ENCODE results near the gene ARPP21. TPM values are rescaled to one million over a fixed set of nuclear protein-coding genes. Genes with fewer than 3 reads are reported as not detected.

The ARPP21 gene
- total and polyA plus RNA-seq, 2 donors (not counting 3 experiments of a cell fraction or from before 2014, with no cell fraction given) = not detected

GRCh38 chr3:35777563-35778554 is 138.5 kb downstream of the ARPP21 start:
- Histone ChIP-seq H3K9ac (replicated peaks; ENCODE audit: extremely low read depth, insufficient read depth, low read length) (no peak overlapping the region), H3K4me2 (ENCODE audit: insufficient read depth, low read length) (no peak overlapping the region), H3K4me1 (ENCODE audit: control insufficient read depth, extremely low read depth, insufficient read depth, low read length) (no peaks in the 10 kb centered on the region), H3K27ac (ENCODE audit: insufficient read depth, low read depth, low read length) (no peak overlapping the region), H4K20me1 (replicated peaks; ENCODE audit: control insufficient read depth, extremely low read depth, insufficient read depth, low read length) (no peaks in the 10 kb centered on the region), H3K9me1 (replicated peaks; ENCODE audit: control insufficient read depth, extremely low read depth, insufficient read depth, low read length) (no peaks in the 10 kb centered on the region), H3K36me3 (ENCODE audit: control insufficient read depth in 2 of 2, extremely low read depth in 1 of 2, insufficient read depth in 2 of 2, low read length in 2 of 2) (no peaks in the 10 kb centered on the region), H3K9me3 (replicated peaks; ENCODE audit: control insufficient read depth, insufficient read depth, low read length) (no peaks in the 10 kb centered on the region), H3K27me3 (ENCODE audit: control insufficient read depth in 2 of 2, insufficient read depth in 2 of 2, low read length in 2 of 2) (peaks cover 0 to 2% of the 10 kb centered on the region in 2 experiments), H3K79me2 (ENCODE audit: control insufficient read depth, insufficient read depth, low read length) (no peaks in the 10 kb centered on the region), H2AFZ (ENCODE audit: low read depth, low read length) (no peak overlapping the region), H3K4me3 (replicated peaks in 1 of 3; ENCODE audit: insufficient read depth in 1 of 3, low read depth in 1 of 3, low read length in 3 of 3) (no peak overlapping the region)
- dilution Hi-C loops (cut with MboI; ENCODE audit: extremely low pct_ligation_motif_present, low sequenced_read_pairs) (no loop called here), intact Hi-C loops (cut with micrococcal nuclease) (no loop called here)
- CTCF ChIA-PET = interaction anchor here (0.9 to 1.0 kb wide), 2 partner anchors 9 to 31 kb away, joined by 3 to 4 read pairs; no protein-coding TSS in a partner anchor
- no TSS peak for BruUV-seq (replicated peaks)
- DNase-seq (ENCODE audit: low read depth, low spot score) = no peak
- no peak for FAIRE-seq
- TF ChIP-seq CTCF (IDR thresholded peaks at IDR 0.05; ENCODE audit: extremely low read depth in 1 of 2, insufficient read depth in 1 of 2, low read depth in 1 of 2, low read length in 2 of 2) = no peak
- TF ChIP-seq MYC (IDR thresholded peaks at IDR 0.05; ENCODE audit: low read depth, low read length) = no peak
- no peak for TF ChIP-seq JUN (IDR thresholded peaks at IDR 0.05; ENCODE audit: borderline replicate concordance, insufficient read depth, insufficient read length, low read depth)
- TF ChIP-seq POLR2AphosphoS5 (IDR thresholded peaks at IDR 0.05; ENCODE audit: insufficient read depth, low read depth, low read length) = no peak
- TF ChIP-seq GATA2 (IDR thresholded peaks at IDR 0.05; ENCODE audit: insufficient read depth, insufficient read length, low read depth, low read length) = no peak
- no peak for TF ChIP-seq POLR2A (IDR thresholded peaks at IDR 0.05; ENCODE audit: low read depth, low read length)
- POLR2A ChIA-PET = no interaction called here

Data from endothelial cell of umbilical vein (primary cell).